ENCODE results near the gene RFFL.
"Not testable (repeated sequence)": the region's sequence is repeated elsewhere in the genome, so short reads cannot be mapped to it uniquely, and the experiment has no call there.

Gene RFFL

DNA sequence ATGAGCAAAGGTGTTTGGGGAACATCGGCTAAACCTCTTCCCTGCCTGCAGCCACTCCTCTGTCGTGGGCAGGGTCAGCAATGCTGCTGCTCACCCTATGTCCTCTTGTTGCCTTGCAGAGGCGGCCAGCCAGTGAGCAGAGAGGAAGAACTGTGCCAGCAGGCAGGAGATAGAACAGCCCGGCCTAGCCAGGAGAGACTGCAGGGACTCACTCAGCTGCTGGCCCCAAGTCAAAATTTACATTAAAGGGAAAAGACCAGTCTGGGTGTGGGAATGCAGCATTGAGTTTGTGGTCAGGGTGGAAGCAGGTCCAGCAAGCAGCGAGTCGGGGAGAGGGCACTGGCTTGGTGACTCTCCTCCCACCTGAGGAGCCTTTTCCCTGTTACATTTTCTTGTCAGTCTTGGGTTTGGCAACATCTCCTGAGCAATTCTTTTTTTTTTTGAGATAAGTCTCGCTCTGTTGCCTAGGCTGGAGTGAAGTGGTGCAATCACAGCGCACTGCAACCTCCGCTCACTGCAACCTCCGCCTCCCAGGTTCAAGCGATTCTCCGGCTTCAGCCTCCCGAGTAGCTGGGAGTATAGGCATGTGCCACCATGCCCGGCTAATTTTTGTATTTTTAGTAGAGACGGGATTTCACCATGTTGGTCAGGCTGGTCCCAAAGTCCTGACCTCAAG lies 60.5 kb downstream of the RFFL start:
- peak in 1 of 2 experiments; percentile 5 for DNase-seq

DNA sequence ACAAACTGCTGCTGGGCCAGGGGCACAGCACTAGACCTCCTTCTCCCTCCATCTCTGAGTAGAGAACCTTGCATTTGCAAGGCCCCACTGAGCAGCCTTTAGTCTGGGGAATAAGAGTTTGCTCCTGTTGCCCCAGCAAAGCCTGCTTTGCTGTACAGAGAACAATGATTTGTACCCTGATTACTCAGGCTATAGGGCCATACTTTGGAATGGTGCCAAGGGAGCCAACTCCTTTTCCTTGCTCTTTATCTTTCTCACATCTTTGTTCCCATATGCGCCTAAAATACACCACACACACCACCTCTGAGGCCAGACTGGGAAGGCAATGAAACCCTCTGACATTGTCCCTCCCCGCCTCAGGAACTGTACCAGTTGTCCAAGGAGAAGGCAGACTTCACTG lies 62.0 kb downstream of the RFFL start:
- DNase-seq, result no peak

DNA sequence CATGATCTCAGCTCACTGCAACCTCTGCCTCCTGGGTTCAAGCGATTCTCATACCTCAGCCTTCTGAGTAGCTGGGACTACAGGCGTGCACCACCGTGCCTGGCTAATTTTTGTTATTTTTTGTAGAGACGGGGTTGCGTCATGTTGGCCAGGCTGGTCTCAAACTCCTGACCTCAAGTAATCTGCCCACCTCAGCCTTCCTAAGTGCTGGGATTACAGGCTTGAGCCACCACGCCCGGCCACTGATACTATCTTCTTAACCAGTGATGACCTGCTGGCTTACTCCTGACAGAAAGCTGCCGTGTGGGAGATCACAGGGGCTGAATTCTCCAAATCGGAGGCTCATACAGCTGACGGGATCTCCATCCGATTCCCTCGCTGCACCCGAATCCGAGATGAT lies 62.5 kb downstream of the RFFL start:
- not testable (repeated sequence) for DNase-seq

DNA sequence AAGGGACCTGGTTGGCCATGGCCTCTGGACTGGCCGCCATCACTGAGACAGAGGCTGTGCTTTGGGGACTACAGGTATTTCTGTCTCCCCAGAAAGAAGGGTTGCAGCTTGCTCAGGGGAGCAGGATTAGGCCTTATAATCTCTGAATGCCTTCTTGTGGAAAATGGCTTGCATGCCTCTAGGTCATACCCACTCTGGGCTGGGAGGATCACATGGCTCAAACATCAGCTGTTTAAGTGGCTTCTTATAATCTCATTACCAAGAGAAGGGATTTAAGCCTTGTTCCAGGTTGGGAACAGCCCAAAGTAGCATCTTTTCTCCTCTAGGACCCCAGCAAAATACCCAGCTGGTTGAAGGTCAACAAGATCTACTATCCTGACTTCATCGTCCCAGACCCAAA lies 64.1 kb downstream of the RFFL start:
- DNase-seq, result no peak

DNA sequence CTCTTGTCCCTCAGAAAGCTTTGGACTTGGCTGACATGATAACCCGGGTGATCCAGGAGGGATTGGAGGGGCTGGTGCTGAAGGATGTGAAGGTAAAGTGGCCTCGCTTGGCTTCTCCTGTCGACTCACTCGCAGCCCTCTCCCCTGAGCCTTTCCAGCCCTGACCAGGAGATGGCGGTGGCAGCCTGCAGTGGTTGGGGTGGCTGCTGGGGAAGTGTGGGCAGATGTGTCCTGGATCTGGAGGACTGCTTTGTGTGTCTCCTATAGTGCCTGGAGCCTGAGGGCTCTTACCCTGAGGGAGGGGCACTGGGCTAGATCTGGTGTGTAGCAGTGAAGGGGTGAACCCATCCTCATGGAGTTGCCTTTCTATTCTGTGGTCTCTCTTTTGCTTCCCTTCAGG lies 65.3 kb downstream of the RFFL start:
- DNase-seq, result peak; percentile 11 to 40

DNA sequence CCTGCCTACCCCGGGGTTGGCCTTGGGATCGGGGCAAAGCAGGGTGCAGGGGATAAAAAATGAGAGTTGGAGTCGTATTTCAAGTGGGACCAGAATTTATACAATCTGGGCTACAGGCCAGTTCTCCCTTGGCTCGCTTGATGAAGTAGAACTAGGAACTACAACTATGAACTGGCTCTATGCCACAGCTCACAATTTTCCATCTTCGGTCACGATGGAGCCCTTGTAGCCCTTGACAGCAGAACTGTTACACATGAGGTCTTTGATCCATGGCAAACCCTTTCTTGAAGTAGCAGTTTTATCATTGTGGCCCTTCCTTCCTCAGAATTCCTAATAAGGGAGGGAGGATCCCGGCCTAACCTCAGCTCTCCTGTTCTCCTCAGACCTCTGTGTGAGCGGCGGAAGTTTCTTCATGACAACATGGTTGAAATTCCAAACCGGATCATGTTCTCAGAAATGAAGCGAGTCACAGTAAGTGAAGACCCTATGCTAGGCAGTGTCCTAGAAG lies 66.1 kb downstream of the RFFL start:
- DNase-seq, result peak; percentile 50 to 76

DNA sequence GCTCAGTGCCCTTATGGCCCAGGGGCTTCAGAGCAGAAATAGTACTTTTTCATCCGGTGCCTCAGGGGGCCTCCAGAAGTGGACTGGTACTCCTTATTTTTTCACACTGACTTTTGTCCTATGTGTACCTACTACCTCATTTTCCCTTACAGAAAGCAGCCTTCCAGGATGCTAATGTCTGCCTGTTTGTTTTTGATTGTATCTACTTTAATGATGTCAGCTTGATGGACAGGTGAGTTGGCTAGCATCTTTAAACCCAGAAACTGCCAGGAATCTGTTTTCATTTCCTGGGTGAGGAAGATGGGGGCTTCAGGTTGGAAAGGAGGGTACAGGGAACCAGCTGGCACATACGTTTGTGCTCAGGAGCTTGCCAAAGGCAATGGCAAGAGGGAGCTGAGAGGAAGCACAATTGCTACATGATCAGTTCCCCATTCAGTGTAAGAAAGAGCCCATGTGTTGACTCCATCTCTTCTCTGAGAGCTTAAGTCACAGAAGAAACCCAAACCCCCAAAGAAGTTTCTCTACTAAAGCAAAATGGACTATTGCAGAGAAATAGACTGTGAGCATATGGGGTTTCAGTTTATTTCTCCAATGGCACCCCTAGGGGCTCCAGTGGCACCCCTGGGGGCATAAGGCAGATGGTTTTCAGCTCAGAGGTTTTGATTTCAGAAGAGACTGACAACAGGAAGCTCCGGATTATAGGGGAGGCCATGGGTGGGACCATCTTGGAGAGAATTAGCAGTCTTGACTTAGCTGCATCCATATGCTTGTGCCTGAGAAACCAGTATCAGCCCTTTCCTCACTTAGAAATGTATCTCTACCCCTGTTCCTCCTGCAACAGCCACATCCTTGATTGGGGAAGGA lies 66.9 kb downstream of the RFFL start:
- DNase-seq, result no peak

DNA sequence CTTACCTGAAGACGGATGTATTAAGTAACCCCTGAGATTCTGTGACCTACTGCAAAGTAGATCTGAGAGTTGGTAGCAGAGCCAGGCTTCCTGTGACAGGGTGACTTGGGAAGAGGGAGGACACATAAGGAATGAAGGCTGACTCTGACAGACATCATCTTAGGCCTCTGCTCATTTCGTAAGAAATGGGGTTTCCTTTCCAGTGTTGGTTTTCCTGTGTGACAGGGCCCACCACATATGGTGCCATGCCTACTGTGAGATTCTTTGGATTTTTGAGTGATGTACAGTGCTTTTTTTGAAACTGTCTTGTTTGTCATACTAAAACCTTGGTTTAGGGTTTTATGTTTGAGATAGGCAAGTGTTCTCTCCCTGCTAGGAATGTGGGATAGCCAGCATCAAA lies 70.5 kb downstream of the RFFL start:
- no peak for DNase-seq

DNA sequence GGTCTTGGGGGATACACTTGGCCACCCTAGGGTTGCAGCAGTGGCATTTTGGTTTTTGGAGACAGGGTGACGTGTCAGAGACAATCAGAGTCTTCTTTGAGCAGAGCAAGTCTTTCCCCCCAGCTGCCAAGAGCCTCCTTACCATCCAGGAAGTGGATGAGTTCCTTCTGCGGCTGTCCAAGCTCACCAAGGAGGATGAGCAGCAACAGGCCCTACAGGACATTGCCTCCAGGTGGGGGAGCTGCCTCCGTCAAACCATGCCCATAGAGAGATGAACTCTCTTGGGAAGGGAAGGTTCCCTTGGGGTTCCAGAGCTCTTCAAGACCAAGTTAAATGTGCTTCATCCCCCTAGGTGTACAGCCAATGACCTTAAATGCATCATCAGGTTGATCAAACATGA lies 71.9 kb downstream of the RFFL start:
- no peak for DNase-seq

DNA sequence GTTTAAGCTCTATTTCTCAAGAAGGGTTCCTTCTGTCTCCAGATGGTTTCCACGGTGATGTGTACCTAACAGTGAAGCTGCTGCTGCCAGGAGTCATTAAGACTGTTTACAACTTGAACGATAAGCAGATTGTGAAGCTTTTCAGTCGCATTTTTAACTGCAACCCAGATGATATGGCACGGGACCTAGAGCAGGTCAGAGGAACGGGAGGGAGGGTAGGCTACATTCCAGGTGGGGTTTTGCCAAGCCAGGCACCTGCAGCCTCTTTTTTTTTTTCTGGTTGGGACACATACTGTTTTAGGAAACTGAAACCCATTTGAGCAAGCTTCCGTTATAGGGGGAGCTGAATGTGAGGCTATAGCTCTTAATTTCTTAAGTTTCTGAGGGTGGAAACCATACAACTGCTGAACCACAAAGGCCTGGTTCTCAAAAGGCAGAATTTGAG lies 72.6 kb downstream of the RFFL start:
- no peak for DNase-seq

DNA sequence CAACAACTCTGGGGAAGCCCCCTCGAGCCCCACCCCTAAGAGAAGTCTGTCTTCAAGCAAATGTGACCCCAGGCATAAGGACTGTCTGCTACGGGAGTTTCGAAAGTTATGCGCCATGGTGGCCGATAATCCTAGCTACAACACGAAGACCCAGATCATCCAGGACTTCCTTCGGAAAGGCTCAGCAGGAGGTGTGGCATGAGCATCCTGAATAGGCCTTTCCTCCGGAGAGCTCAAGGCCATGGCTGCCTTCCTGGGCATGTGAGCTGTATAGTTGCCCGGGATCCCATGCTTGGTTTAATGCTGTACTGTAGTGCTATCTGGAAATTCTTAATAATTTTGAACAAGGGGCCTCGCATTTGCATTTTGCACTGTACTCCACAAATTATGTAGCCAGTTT lies 74.0 kb downstream of the RFFL start:
- DNase-seq, result no peak

DNA sequence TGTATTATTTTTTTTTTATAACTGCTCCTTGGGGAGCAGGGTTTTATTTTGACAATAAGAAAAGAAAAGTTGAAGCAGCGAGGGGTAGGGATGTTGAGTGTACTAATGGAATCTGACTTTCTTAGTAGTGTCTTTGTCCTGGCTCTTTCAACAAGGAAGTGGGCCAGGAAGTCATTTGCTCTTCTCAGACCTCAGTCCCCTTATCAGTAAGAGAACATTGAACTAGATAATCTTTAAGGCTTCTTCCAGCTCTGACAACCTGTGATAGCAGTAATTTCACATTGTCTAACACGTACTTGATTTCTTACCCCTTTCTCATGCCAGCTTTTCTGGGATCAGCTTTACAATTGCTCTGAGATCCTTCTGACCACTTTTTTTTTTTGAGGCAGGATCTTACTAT lies 74.9 kb downstream of the RFFL start:
- DNase-seq, result no peak

DNA sequence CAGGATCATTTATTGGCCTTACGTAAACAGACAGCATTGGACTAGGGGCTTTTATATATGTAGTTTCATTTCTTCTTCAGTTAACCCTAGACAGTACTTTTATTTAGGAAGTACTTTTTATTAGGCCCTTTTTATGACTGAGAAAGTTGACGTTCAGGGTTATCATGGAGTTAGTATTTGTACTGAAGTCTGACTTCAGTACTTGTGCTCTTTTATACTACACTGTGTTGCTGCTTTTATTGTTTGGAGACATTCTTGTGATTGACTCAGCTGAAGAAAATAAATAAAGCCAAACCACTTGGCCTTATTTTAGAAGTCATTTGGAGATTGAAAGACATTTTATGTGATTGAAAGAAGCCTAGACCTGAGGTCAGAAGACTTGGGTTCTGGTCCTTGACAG lies 76.3 kb downstream of the RFFL start:
- DNase-seq, result no peak

DNA sequence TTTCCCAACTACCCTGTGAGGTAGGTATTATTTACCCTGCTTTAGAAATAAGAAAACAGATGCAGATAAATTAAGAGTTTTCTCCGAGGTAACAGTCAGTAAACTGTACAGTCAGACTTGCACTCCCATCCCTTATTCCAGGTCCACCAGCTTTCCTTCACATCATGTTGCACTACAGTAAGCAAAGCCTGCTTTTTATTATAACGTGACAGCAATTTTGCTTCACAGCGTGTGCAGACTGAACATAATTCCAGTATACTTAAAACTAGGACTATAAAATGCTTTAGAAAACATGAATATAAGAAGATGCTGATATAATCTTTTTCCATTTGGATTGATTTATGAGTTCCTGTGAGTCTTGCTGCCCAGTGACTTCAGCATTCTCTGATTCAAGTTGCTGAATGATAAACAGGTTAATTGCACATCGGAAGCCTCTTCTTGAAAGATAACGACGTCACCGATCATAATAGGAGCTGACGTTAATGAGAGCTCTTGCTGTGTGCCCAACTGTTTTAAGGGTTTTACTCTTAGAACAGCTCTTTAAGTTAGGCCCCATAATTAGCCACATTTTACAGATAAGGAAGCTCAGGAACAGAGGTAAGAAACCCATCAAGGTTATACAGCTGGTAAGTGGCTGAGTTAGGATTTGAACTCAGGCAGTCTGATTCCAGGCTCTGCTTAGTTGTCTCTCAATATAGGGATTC lies 81.8 kb downstream of the RFFL start:
- peak in 1 of 2 experiments; percentile 5 for DNase-seq

DNA sequence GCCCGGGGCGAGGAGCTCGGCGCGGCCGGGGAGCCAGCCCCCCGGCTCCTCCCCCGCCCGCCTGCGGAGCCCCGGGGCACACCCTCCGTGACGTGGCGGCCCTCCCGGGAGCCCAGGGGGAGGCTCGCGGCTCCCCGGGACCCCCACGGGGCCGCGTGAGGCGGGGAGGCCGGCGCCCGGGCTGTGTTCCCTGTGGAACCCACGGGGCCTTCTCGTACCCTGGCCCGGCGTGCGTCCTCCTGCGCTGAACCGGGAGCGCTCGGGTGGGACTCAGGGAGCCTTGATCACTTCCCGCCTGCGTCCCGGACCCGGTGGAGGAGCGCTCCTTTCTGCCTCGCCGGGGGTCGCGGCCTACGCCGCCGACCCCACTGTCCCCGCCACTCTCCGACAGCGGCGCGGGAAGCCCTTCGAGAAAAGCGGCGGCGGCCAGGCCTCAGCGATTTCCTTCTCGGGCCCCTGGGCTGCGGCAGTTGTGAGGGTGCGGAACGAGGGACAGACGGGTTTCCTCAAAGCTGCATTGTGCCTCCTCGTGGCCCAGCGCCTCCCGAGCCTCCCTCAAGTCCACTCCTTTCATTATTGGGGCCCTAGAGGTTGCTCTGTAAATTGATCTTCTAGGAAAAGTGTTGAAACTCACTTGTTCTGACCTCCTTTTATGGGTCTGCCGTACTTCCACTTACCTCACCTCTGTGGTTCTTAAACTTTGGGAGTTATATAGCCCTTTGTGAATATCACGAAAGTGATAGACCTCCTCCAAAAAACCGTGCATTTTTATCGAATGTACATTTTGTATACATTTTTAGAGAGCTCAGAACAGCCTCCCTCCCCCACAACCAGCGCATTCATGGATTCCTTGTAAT lies 82.6 kb downstream of the RFFL start:
- DNase-seq, result peak in 1 of 2 experiments; percentile 79

DNA sequence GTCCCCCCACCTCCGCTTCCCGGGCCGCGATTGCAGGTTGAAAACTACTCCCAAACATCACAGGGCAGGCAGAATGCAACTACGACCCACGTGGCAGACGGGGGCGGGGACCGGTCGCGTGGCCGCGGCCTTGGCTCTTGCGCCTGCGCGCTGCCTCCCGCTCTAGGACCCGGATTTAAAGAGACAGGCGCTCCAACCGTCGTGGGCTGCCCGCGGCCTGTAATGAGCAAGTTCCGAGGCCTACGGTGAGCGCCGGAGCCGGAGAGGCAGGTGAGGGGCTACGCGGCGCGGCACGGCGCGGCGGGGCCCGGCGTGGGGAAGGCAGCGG lies 83.2 kb downstream of the RFFL start, which contains the start of gene LIG3:
TSS of gene LIG3 (plus strand) at position 160 of the 328 bp plus-strand sequence. CDS start 2,494 bp downstream, outside the sequence.
- DNase-seq, result peak; percentile 67 to 92

DNA sequence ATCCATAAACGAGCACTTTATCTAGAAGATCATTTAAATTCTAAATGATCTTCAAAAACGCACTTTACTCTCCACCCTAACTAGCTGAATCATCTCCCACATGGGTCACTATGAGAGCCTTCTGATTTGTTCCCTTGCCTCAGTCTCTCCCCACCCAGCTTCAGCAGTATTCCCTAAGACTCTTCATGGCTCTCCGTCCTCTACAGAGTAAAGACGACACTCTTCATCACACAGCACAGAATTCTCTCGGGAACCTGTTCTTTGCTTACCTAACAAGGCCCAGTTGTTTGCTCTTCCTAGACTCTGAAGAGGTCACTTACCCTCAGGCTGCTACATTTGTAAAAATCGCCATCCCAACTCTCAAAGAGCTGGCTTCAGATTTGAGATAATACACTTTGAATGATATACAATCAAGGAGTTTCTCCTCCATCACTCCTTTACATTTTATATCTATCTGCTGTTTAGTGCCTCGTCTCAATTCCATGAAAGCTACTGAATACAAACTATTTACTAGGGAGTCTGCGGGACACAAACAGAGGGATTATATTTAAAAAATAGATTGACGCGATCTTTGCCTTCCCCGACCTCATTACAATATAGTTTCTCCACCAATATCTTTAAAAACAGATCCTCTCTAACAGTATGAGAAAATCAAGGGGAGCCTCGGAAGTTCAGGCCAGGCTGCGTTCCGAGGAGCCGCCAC lies 83.7 kb downstream of the RFFL start:
- no peak for DNase-seq

DNA sequence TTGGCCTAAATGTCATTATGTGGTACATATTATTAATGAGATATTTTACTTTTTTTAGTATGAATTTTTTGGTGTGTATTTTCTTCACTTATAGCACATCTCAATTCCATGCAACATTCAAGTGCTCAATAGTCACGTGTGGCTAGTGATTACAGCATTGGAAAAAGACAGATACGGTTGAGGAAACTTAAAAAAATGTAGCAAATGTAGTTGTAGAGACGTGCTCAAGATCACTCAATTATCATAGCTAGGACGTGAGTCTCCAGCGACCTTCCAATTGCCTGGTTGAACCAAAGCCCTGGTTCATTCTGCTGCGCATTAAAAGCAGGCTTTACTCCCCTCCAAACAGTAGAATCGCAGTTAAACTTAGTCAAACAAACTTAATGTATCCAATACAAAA lies 84.4 kb downstream of the RFFL start:
- DNase-seq, result no peak

DNA sequence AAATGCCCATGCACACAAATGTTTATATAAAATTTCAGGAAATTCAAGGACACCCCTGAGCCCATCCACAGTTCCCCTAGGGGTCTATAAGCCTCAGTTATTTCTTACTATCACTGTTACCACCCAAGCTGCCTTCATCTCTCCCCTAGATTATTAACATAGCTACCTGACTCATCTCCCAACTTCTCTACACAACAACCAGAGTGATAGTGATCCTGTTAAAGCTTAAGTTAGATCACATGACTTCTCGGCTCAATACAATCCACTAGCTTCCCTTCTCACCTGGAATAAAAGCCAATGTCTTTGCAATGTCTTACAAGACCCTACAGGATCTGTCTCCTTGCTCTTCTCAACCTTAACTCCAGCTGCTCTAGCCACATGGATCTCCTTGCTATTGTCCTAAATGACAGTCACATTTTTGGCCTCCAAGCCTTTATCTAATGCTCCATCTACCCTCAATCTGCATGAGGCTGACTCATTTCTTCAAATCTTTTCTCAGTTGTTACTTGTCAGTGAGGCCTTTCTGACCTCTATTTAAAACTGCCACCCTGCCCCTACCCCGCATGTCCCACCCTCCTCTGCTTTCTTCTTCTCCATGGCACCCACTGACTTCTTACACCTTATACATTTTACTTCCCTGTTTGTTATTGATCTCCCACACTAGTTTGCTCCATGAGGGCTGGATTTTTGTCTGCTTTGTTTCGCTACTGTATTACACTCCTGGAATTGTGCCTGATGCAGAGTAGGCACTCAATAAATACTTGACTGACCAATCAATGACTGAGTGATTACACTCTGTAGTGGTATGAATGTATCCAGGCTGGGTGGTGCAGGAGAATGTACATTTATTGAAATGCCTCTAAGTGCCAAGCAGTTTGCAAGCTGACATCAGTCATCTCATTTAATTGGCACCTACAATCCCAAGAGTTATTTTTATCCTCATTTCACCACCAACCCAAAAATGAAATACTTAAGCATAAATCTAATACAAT lies 88.4 kb downstream of the RFFL start:
- DNase-seq, result no peak

DNA sequence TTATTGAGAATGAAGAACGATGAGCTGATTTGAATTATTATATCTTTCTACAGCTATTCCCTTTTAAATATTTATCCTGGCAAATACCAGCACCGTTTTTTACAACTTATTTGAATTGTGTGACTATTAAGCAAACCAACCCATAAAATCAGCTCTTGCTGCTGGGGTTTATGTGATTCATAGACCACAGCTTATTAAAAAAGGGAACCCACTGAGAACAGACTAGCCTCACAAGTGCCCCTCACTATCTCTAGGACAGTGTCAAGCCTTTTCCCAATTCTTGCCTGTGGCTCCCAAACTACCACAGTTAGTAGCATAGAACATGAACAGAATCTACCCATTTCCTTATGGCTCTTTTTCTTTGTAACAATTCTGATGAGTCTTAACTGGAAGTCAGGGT lies 89.3 kb downstream of the RFFL start:
- DNase-seq, result no peak

Data from NCI-H446 (cell line).